ENCODE results near the gene RPTOR.

Gene RPTOR

GRCh38 chr17:80592243-80592642 lies 47.6 kb downstream of the RPTOR start:
- no peak overlapping the region for H3K4me2 ChIP-seq (ENCODE audit: low read length)
- H3K4me3 ChIP-seq (ENCODE audit: low read length), result no peak overlapping the region
- H3K9me3 ChIP-seq (ENCODE audit: insufficient read depth, low read length), result no peaks in the 10 kb centered on the region
- no peak for TF ChIP-seq CTCF (IDR thresholded peaks at IDR 0.05; ENCODE audit: low read depth, low read length)
- no peak for TF ChIP-seq EZH2phosphoT487 (IDR thresholded peaks at IDR 0.05; ENCODE audit: low read depth)
- no peaks in the 10 kb centered on the region for H3K36me3 ChIP-seq (replicated peaks; ENCODE audit: low read depth, low read length)
- no peak overlapping the region for H3K27ac ChIP-seq (ENCODE audit: low read length)
- no peaks in the 10 kb centered on the region for H3K27me3 ChIP-seq (ENCODE audit: low read depth, low read length)
- no peaks in the 10 kb centered on the region for H3K4me1 ChIP-seq (ENCODE audit: low read length)
- H2AFZ ChIP-seq (ENCODE audit: low read depth, low read length), result no peak overlapping the region
- peaks cover 58% of the 10 kb centered on the region for H4K20me1 ChIP-seq (ENCODE audit: insufficient read depth, low read length)
- H3K79me2 ChIP-seq (ENCODE audit: low read length), result peaks cover 92% of the 10 kb centered on the region
- H3K9ac ChIP-seq (ENCODE audit: low read length), result no peak overlapping the region

- Histone ChIP-seq H4K20me1 (ENCODE audit: insufficient read depth, low read length) (peaks cover 65% of the 10 kb centered on the region), H3K79me2 (ENCODE audit: low read length) (peaks cover 91% of the 10 kb centered on the region), H3K27me3 (ENCODE audit: low read depth, low read length) (no peaks in the 10 kb centered on the region), H3K27ac (ENCODE audit: low read length) (no peak overlapping the region), H2AFZ (ENCODE audit: low read depth, low read length) (no peak overlapping the region), H3K9me3 (ENCODE audit: insufficient read depth, low read length) (no peaks in the 10 kb centered on the region), H3K4me1 (ENCODE audit: low read length) (no peaks in the 10 kb centered on the region), H3K4me2 (ENCODE audit: low read length) (no peak overlapping the region), H3K4me3 (ENCODE audit: low read length) (no peak overlapping the region), H3K36me3 (replicated peaks; ENCODE audit: low read depth, low read length) (no peaks in the 10 kb centered on the region), H3K9ac (ENCODE audit: low read length) (no peak overlapping the region)
- TF ChIP-seq EZH2phosphoT487 (IDR thresholded peaks at IDR 0.05; ENCODE audit: low read depth) (no peak), CTCF (IDR thresholded peaks at IDR 0.05; ENCODE audit: low read depth, low read length) (no peak)
These were observed 48.5 kb downstream of the RPTOR start for GRCh38 chr17:80593181-80593580.

- no peaks in the 10 kb centered on the region for H3K4me1 ChIP-seq (ENCODE audit: low read length)
- TF ChIP-seq EZH2phosphoT487 (IDR thresholded peaks at IDR 0.05; ENCODE audit: low read depth), result no peak
- no peak for TF ChIP-seq CTCF (IDR thresholded peaks at IDR 0.05; ENCODE audit: low read depth, low read length)
- no peaks in the 10 kb centered on the region for H3K27me3 ChIP-seq (ENCODE audit: low read depth, low read length)
- peaks cover 63% of the 10 kb centered on the region for H4K20me1 ChIP-seq (ENCODE audit: insufficient read depth, low read length)
- H3K9me3 ChIP-seq (ENCODE audit: insufficient read depth, low read length), result no peaks in the 10 kb centered on the region
- no peaks in the 10 kb centered on the region for H3K36me3 ChIP-seq (replicated peaks; ENCODE audit: low read depth, low read length)
- no peak overlapping the region for H3K9ac ChIP-seq (ENCODE audit: low read length)
- H3K27ac ChIP-seq (ENCODE audit: low read length), result no peak overlapping the region
- H2AFZ ChIP-seq (ENCODE audit: low read depth, low read length), result no peak overlapping the region
- H3K4me3 ChIP-seq (ENCODE audit: low read length), result no peak overlapping the region
- no peak overlapping the region for H3K4me2 ChIP-seq (ENCODE audit: low read length)
- H3K79me2 ChIP-seq (ENCODE audit: low read length), result peaks cover 90% of the 10 kb centered on the region
These were observed 50.0 kb downstream of the RPTOR start for GRCh38 chr17:80594431-80595269.

GRCh38 chr17:80596760-80597608 lies 52.3 kb downstream of the RPTOR start:
- Histone ChIP-seq H3K36me3 (replicated peaks; ENCODE audit: low read depth, low read length) (no peaks in the 10 kb centered on the region), H3K79me2 (ENCODE audit: low read length) (peaks cover 86% of the 10 kb centered on the region), H3K4me2 (ENCODE audit: low read length) (no peak overlapping the region), H3K4me1 (ENCODE audit: low read length) (no peaks in the 10 kb centered on the region), H3K27me3 (ENCODE audit: low read depth, low read length) (no peaks in the 10 kb centered on the region), H3K9me3 (ENCODE audit: insufficient read depth, low read length) (no peaks in the 10 kb centered on the region), H3K27ac (ENCODE audit: low read length) (no peak overlapping the region), H2AFZ (ENCODE audit: low read depth, low read length) (no peak overlapping the region), H3K9ac (ENCODE audit: low read length) (no peak overlapping the region), H4K20me1 (ENCODE audit: insufficient read depth, low read length) (peaks cover 67% of the 10 kb centered on the region), H3K4me3 (ENCODE audit: low read length) (no peak overlapping the region)
- TF ChIP-seq EZH2phosphoT487 (IDR thresholded peaks at IDR 0.05; ENCODE audit: low read depth) (no peak), CTCF (IDR thresholded peaks at IDR 0.05; ENCODE audit: low read depth, low read length) (no peak)
